DMS153 treated with DMSO at 0.1 percent for 48 hours (cell line): ENCODE data around the gene GALNT9.
"Not testable (repeated sequence)": the region's sequence is repeated elsewhere in the genome, so short reads cannot be mapped to it uniquely, and the experiment has no call there.

Source experiments
- DNase-seq: peaks from one replicate; lab custom pipeline; 2025; ENCODE audit not compliant: unreplicated experiment; lab: John Stamatoyannopoulos, UW

GALNT9 gene

DNA sequence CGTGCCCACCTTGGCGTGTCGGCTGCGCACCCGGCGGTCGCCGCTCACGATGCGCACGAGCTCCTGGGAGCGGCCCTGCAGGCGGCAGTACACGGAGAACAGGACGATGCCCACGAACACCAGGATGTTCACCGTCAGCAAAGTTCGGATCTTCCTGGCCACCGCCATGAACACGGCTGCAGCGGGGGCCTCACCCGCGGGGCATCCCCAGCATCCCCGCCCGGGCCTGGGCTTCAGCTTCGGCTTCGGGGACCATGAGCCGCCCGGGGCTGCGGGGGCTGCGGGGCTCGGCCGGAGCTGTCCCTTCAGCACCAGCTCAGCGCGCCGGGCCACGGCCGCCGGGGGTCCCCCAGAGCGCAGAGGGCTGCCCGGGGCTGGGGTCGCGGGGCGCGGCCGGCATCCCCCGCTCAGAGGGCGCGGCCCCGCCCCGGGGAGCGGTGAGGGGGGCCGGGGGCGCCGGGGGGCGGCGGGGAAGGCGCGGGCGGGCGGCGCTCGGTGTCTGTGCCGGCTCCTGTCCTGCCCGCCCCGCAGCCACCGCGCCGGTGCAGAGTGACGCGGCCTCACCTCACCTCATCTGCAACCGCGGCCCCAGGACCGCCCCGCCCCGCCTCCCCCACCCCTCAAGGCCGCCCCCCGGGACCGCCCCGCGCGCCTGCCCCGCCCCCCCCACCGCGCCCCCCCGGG lies at the start of gene GALNT9:
GALNT9 (minus strand) TSS at position 554 of the 684 bp plus-strand sequence; CDS start at position 168, 386 bp downstream.
- DNase-seq = no peak

- DNase-seq = not testable (repeated sequence)
Measured at GRCh38 chr12:132379057-132379456, 49.7 kb upstream of the GALNT9 start.

GRCh38 chr12:132377147-132377546 lies 47.8 kb upstream of the GALNT9 start:
- DNase-seq = no peak

DNA sequence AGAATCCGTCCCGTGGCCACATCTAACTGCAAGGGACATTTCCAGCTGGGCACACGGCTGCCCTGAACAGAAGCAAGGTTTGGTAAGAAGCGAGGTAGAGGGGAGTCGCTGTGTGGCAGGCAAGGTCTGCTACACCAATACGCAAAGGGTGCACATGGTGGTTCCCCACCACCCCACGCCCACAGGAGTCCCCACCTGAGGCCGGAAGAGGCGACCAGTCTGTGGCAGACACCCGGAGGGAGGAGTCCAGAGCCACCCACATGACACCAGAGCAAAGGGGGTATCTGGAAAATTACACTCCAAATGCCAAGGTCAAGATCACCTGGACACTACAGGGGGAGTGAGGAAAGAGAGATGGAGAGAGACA lies 47.1 kb upstream of the GALNT9 start:
- DNase-seq = no peak

DNA sequence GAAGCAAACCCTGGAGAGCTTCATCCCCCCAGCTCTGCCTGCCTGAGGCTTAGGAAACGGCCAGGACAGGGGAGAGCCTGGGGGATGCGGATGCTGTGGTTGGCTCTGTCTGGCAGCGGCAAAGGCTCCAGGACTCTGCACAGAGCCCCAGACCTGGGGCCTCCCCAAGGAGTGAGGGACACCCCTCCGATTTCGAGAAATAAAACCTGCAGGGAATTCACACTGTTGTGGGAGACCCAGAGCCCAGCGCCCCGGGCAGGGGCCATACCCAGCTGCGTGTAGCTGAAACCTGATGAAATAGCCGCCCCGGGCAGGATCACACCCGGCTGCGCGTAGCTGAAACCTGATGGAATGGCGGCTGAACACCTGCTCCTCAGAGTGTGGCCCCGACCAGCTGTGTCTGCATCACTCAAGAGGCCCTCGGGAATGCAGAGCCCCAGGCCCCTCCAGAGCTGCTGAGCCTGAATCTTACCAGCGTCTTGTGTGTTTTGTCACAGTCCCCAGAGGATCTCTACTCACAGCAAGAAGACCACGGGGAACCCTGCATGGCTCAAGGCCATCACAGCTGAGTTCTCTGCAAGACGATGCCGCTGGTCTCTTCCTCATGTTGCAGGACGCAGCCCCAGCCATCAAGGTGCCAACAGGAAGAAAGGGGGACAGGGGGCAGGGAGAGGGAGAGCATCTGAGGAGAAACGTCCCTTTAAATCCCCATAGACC lies 46.5 kb upstream of the GALNT9 start:
- DNase-seq = no peak

DNA sequence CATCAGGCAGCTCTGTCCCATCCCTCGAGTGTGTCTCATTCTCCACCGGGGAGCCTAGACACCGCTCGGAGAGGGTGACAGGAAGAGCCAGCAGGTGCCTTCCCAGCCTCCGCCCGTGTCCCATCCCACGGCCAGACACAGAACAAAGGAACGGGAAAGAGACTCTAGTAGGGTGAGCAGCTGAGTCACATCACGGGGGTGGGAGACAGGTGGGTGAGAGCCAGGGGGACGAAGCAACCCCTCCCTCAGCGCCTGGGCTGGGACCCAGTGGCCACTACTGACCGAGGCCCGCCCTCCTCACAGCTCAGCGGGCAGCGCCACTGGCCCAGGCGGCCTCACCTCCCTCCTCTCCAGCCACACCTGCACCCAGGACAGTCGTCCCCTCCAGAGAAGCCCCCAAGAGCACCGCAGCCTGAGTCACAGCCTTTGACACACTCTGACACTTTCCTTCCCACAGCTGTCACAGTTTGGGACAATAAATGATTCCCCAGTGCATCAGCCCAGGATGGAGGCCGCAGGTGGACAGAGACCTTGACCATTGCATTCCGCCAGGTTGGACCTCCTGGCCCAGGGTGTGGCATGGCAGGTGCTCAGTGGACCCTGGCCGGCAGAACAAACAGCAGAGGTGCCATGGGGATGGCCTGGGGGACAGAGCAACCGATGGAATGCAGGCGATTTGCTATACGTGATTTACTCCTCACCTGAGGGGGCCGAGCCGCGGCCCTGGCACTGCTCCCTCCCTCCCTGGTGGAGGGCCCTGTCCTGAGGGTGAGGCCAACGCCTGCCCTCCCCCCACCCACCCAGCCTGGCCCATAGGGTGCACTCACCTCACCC lies 45.4 kb upstream of the GALNT9 start:
- no peak for DNase-seq

- DNase-seq = no peak
Measured at GRCh38 chr12:132373901-132374611, 44.7 kb upstream of the GALNT9 start.

- DNase-seq = no peak
Measured at GRCh38 chr12:132367852-132368251, 38.5 kb upstream of the GALNT9 start.

DNA sequence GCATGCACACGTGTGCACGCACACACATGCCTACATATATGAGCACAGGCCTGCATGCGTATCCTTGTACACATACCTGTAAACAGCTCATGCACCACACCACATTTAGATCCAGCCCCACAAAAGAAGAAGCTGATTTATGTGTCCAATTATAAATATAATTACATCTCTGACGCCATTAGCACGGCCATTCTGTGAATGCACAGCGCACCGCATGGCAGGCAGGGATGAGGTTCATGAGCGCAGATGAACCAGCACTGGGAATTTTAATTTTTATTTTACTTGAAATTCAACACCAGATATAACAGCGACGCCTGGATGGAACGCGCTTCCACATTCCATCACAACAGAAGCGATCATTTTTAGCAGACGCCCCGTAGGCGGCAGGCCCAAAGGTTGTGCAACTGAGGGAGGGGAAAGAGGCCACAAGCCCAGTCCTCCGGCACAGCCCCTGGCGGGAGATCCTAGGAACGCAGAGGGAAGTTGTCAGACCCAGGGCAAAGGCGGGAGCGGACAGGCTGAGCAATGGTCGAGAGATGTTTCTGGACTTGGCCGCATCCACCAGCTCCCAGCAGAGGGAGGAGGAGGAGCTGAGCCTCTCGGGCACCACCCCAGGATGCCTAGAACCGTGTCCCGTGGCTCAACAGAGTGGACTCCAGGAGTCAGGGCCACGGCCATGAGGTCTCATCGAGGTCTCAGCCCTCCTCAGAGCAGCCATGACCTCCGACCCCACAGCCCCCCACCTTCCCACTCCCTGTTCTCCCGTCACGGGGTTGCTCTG lies 37.9 kb upstream of the GALNT9 start:
- no peak for DNase-seq

DNA sequence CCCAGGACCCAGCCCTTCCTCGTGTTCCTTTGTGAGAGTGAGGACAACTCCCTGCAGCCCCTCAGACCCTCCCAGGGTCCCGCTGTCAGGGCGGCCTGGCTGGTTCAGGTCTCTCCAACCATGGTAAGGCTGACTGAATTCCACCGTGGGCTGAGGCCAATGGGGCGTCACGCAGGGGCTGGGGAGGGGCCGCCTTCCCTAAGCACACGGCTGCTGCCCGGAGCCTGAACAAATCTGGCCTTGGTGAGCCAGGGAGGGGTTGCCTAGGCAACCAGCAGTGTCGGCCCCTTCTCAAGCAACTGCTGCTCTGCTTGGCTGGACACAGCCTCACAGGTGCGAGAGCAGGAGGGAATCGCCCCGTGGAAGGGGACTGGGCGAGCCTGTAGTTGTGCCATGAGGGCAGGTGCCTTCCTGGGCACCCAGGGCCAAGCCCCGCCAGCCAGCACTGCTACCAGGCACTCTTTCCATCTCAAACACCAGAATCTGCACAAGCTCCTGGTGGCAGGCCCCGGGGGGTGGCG lies 37.0 kb upstream of the GALNT9 start:
- no peak for DNase-seq

DNA sequence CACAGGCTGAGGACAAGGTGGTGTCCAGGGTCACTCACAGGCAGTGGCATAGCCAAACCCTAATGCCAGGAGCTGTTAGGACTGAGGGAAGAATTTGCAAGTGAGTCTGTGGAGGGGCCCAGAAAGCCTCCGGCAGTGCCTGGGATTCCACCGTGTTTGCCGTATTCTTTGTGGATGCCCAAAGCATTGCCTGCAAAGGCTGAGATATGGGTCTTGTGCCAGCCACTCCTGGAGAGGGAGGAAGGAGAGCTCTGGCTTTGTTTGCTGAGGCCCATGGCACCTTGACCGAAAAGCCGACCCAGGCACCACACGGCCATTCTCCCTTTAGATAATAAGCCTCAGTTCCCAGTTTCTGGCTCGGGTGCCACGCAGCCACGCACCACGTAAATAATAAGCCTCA lies 35.8 kb upstream of the GALNT9 start:
- DNase-seq = no peak

GRCh38 chr12:132364348-132364902 lies 35.0 kb upstream of the GALNT9 start:
- no peak for DNase-seq

DNA sequence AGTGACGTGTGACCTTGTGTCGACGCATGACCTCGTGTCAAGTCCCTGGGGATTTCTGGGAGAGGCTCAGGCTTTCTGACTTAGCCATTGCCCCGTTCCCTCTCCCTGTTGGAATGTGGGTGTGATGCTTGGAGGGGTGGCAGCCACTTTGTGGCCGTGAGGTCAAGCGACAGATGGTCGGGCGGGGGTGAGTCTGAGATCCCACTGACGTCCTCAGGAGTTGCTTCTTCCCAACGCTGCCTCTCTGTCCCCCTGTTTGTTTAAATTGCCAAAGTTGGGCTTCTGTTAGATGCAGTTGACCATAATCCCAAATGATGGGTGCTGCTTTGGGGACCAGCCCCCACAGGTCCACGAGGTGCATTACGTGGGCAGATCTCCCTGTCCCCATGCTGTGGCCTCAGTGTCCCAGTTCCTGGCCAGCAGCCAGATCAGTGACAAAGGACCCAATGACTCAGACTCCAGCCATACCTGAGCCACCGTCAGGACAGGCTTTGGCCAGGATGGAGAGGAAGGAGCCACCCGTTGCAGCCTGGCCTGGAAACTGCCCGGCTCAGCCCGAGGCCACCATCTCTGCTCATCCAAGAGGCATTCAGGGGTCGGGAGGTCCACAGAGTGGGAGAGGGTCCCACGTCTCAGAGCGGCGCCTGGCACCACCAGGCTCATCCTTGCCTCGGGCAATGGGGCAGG lies 34.4 kb upstream of the GALNT9 start:
- no peak for DNase-seq

DNA sequence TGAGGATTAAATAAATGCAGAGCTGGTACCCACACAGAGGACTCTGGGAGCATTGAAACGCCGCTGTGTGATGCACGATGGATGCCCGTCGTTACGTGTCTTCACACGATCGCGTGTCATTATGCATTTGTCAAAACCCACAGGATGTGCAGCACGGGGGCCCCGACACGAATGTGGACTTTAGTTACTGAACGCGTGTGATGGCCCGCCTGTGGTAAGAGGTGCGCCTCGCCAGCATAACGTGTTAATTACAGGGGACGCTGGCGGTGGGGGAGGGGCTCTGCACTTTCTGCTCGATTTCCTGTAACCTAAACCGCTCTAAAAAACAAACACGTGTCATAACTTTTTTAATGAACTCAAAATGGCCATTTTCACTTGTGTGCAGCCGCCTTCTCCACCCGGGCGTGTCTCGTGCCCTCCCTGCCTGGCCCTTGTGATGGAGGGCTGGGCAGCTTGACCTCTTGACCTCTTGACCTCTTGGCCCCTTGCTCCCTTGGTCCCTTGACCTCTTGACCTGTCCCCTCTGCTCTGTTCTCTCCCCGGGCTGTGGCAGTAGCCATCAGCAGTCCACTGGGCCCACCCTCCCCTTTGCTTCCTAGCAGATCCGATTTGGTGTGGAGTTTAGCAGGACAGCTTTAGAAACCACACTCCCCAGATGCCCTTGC lies 33.7 kb upstream of the GALNT9 start:
- no peak for DNase-seq

DNA sequence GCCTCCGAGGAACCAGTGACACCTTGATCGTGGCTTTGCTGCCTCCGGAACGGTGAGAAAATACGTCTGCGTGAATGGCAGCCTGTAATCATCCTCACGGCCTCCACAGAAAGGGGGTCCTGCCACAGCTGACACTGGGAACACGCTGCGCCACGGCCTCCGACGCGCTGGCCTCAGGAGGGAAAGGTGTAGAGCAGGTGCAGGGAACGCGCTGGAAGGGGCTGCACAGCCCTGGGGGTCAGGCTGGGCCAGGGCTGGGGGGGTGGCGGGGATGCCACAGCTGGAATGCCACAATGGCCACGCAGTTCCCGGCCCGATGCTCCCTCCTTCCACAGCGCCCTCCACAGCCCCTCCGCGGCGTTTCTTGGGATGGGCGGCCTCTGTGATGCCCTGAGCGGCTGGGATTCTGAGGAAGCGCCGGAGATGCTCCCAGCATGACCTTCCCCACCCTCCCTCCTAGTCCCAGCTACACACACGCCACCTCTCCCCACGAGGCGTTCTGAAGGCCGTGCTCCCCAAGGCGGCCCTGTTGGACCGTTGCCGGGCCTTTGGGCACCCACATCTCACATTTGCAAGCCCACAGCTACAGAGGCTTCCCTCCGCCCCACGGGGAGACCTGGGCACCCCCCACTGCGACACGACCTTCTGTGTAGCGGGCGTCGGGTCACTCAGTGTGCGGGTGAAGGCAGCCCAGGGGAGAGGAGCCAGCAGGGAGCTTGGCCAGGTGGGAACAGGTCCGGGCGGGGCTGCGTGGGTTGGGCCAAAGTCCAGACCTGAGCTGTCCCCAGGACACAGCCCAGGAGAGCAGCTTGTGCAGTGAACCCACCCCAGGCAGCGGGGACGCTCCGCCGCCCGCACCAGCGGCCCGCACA lies 31.8 kb upstream of the GALNT9 start:
- no peak for DNase-seq

- DNase-seq = no peak
Measured at GRCh38 chr12:132360410-132360809, 31.0 kb upstream of the GALNT9 start.

DNA sequence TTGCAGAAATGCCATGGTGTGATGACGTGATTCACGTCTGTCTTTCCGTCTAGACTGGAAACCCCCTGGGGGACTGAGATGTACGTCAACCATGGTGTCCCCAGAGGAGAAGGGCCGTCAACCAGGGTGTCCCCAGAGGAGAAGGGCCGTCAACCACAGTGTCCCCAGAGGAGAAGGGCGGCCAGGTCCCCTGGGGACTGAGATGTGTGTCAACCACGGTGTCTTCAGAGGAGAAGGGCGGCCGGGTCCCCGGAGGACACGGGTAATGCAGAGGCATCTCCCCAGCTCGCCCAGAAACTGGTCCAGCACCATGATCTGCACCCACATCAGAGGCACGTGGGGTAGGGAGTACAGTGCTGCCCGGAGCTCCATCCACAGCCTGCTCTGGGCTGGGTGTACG lies 30.6 kb upstream of the GALNT9 start:
- DNase-seq = no peak

GRCh38 chr12:132359551-132359950 lies 30.2 kb upstream of the GALNT9 start:
- no peak for DNase-seq
